Measurements from ENCODE around the gene S100B.
"Not testable (repeated sequence)": the region's sequence is repeated elsewhere in the genome, so short reads cannot be mapped to it uniquely, and the experiment has no call there.

S100B gene

GRCh38 chr21:46604975-46605766, at the start of gene S100B:
TSS of gene S100B (minus strand) at chr21:46605082. CDS start at chr21:46602415, 2,667 bp downstream.
- in situ Hi-C loops (cut with MboI; ENCODE audit: low sequenced_read_pairs): no loop called here

GRCh38 chr21:46651121-46651520, 46.2 kb upstream of the S100B start:
- in situ Hi-C loops (cut with MboI; ENCODE audit: low sequenced_read_pairs): no loop called here

GRCh38 chr21:46650476-46651098, 45.7 kb upstream of the S100B start:
- in situ Hi-C loops (cut with MboI; ENCODE audit: low sequenced_read_pairs): no loop called here

- in situ Hi-C loops (cut with MboI; ENCODE audit: low sequenced_read_pairs): no loop called here
Measured at GRCh38 chr21:46649356-46649755, 44.5 kb upstream of the S100B start.

GRCh38 chr21:46648539-46648938, 43.7 kb upstream of the S100B start:
- in situ Hi-C loops (cut with MboI; ENCODE audit: low sequenced_read_pairs): no loop called here

- in situ Hi-C loops (cut with MboI; ENCODE audit: low sequenced_read_pairs): no loop called here
Measured at GRCh38 chr21:46646541-46647154, 41.8 kb upstream of the S100B start.

GRCh38 chr21:46645840-46646239, 41.0 kb upstream of the S100B start:
- in situ Hi-C loops (cut with MboI; ENCODE audit: low sequenced_read_pairs): no loop called here

GRCh38 chr21:46643379-46644177, 38.7 kb upstream of the S100B start:
- in situ Hi-C loops (cut with MboI; ENCODE audit: low sequenced_read_pairs): no loop called here

- in situ Hi-C loops (cut with MboI; ENCODE audit: low sequenced_read_pairs): no loop called here
Measured at GRCh38 chr21:46641656-46642055, 36.8 kb upstream of the S100B start.

GRCh38 chr21:46639489-46640386, 34.9 kb upstream of the S100B start:
- in situ Hi-C loops (cut with MboI; ENCODE audit: low sequenced_read_pairs): no loop called here

GRCh38 chr21:46637952-46638746, 33.3 kb upstream of the S100B start:
- in situ Hi-C loops (cut with MboI; ENCODE audit: low sequenced_read_pairs): no loop called here

- in situ Hi-C loops (cut with MboI; ENCODE audit: low sequenced_read_pairs): no loop called here
Measured at GRCh38 chr21:46636550-46637285, 31.8 kb upstream of the S100B start.

- in situ Hi-C loops (cut with MboI; ENCODE audit: low sequenced_read_pairs): no loop called here
Measured at GRCh38 chr21:46636181-46636512, 31.3 kb upstream of the S100B start.

- in situ Hi-C loops (cut with MboI; ENCODE audit: low sequenced_read_pairs): no loop called here
Measured at GRCh38 chr21:46635324-46636180, 30.7 kb upstream of the S100B start, which contains the start of gene PRMT2. TSS of gene PRMT2 (plus strand) at chr21:46635674. CDS start at chr21:46636952, 1,278 bp downstream.

- in situ Hi-C loops (cut with MboI; ENCODE audit: low sequenced_read_pairs): no loop called here
Measured at GRCh38 chr21:46634966-46635323, 30.1 kb upstream of the S100B start.

GRCh38 chr21:46634427-46634826, 29.5 kb upstream of the S100B start:
- in situ Hi-C loops (cut with MboI; ENCODE audit: low sequenced_read_pairs): no loop called here

GRCh38 chr21:46633566-46633965, 28.7 kb upstream of the S100B start:
- in situ Hi-C loops (cut with MboI; ENCODE audit: low sequenced_read_pairs): no loop called here

- in situ Hi-C loops (cut with MboI; ENCODE audit: low sequenced_read_pairs): not testable (repeated sequence)
Measured at GRCh38 chr21:46630915-46631314, 26.0 kb upstream of the S100B start.

Data from HL-60/S4 treated with phorbol 12-myristate 13-acetate at 8.2 ng/mL for 4 days and 3 days (cell line).